Liver (tissue), 10 donors: ENCODE measurements around the gene OR2L2. TPM values are rescaled to one million over a fixed set of nuclear protein-coding genes. Genes with fewer than 3 reads are reported as not detected.
"Not testable (repeated sequence)": the region's sequence is repeated elsewhere in the genome, so short reads cannot be mapped to it uniquely, and the experiment has no call there.

Source experiments
- DNase-seq: peaks from one replicate; pipeline ENCODE4 v3.0.0-alpha.2; 2017; ENCODE audit warnings: low spot score
- H3K27ac ChIP-seq, 2 donors: one replicate each; pipeline ENCODE4 v1.7.0; 2013; ENCODE audit warnings: inconsistent platforms in 2 of 2, low read length in 2 of 2, control low read depth in 1 of 2, low read depth in 1 of 2, mild to moderate bottlenecking in 1 of 2
- H3K27me3 ChIP-seq, 4 donors: one replicate each; pipeline versions ENCODE4 v1.6.1 to v1.7.0; 2013; ENCODE audit warnings: low read length in 3 of 4, inconsistent platforms in 1 of 4, mild to moderate bottlenecking in 1 of 4, moderate library complexity in 1 of 4; ENCODE audit not compliant: control insufficient read depth in 4 of 4, insufficient read depth in 4 of 4
- H3K36me3 ChIP-seq, 4 donors: one replicate each; pipeline versions ENCODE4 v1.6.1 to v1.7.0; 2013; ENCODE audit warnings: low read length in 3 of 4, mild to moderate bottlenecking in 3 of 4, low read depth in 1 of 4, moderate library complexity in 1 of 4; ENCODE audit not compliant: control insufficient read depth in 4 of 4, insufficient read depth in 3 of 4
- H3K4me1 ChIP-seq, 4 donors: one replicate each; pipeline versions ENCODE4 v1.6.1 to v1.7.0; 2013; ENCODE audit warnings: low read length in 3 of 4, mild to moderate bottlenecking in 3 of 4, moderate library complexity in 1 of 4; ENCODE audit not compliant: control insufficient read depth in 4 of 4, insufficient read depth in 4 of 4
- H3K4me3 ChIP-seq, 3 donors: one replicate each; pipeline versions ENCODE4 v1.6.1 to v1.7.0; 2013; ENCODE audit warnings: low read length in 3 of 3, control low read depth in 1 of 3, low read depth in 1 of 3, mild to moderate bottlenecking in 1 of 3
- H3K9ac ChIP-seq, 2 donors: one replicate each; pipeline ENCODE4 v1.7.0; 2013; ENCODE audit warnings: low read length in 2 of 2, mild to moderate bottlenecking in 2 of 2, moderate library complexity in 2 of 2, control low read depth in 1 of 2, low read depth in 1 of 2
- H3K9me3 ChIP-seq, 4 donors: one replicate each; pipeline versions ENCODE4 v1.6.1 to v1.7.0; 2013; ENCODE audit warnings: low read length in 3 of 4; ENCODE audit not compliant: control insufficient read depth in 4 of 4
- JUND ChIP-seq, 2 donors: IDR thresholded peaks; 2 replicates each; pipeline ENCODE4 v1.6.1; 2016; ENCODE audit warnings: antibody characterized with exemption in 2 of 2
- NR2F2 ChIP-seq: IDR thresholded peaks from 2 replicates; pipeline ENCODE4 v1.6.1; 2016; ENCODE audit warnings: antibody characterized with exemption
- SP1 ChIP-seq: IDR thresholded peaks from 2 replicates; pipeline ENCODE4 v1.6.1; 2018; ENCODE audit warnings: antibody characterized with exemption, mild to moderate bottlenecking
- ZBTB33 ChIP-seq: IDR thresholded peaks from 2 replicates; pipeline ENCODE4 v1.6.1; 2016; ENCODE audit warnings: antibody characterized with exemption
- WGBS: extraction: QIAGEN DNeasy Blood & Tissue Kit; methylation state at CpG from one replicate; pipeline ENCODE4 v1.1.7; 2013; 5-methylcytosine and 5-hydroxymethylcytosine counted together
- polyA plus RNA-seq, 2 donors: library from polyadenylated mRNA; stranded (reverse) in 1 of 2; unstranded in 1 of 2; fragments of 200-250 nt in 1 of 2; fragments of >200 nt in 1 of 2; fragmentation: Nextera tagmentation in 1 of 2; extraction: Ambion mirVana in 1 of 2; gene quantifications; one replicate each; pipeline versions ENCODE4 v1.2.1 to v1.2.3, GENCODE V29; 2013 to 2015
- small RNA-seq: library from RNA; depleted of rRNA; stranded (forward); fragments of <200 nt; gene quantifications from one replicate; pipeline ENCODE3, GENCODE V24; 2014
- total RNA-seq, 2 donors: library from RNA; depleted of rRNA; stranded (reverse); fragments of >200 nt; gene quantifications; one replicate each; pipeline ENCODE4 v1.2.3, GENCODE V29; 2014
- donor health status: healthy.
- donor health status: healthy.
- donor health status: healthy.
- donor health status: healthy.
- donor health status: healthy.

OR2L2 gene
- total and polyA plus RNA-seq, 4 donors, result 0.03 TPM; not detected in 3

- no peaks in the 10 kb centered on the region for H3K36me3 ChIP-seq
- no peak for TF ChIP-seq ZBTB33
- TF ChIP-seq SP1, result no peak
- TF ChIP-seq JUND (IDR thresholded peaks at IDR 0.05), result no peak
- no peak for TF ChIP-seq NR2F2
- no peak for DNase-seq
- 89% methylated on average over 3 of the region's 3 CpGs for WGBS
- no peak overlapping the region for H3K4me3 ChIP-seq
- no peak overlapping the region for H3K9ac ChIP-seq
- no peaks in the 10 kb centered on the region for H3K4me1 ChIP-seq
- H3K27me3 ChIP-seq, result no peaks in the 10 kb centered on the region
- H3K9me3 ChIP-seq, result no peaks in the 10 kb centered on the region
- H3K27ac ChIP-seq, result no peak overlapping the region
Observed at GRCh38 chr1:248065604-248066003, 35.7 kb downstream of the OR2L2 start.

GRCh38 chr1:248083864-248084263 is 54.0 kb downstream of the OR2L2 start:
- H3K36me3 ChIP-seq, H3K27ac ChIP-seq, H3K4me1 ChIP-seq, H3K4me3 ChIP-seq, H3K27me3 ChIP-seq, DNase-seq, H3K9me3 ChIP-seq, H3K9ac ChIP-seq: not testable (repeated sequence)
- WGBS, result 87% methylated on average over 12 of the region's 17 CpGs

Small RNA genes lying within 50 kb of the gene (small RNA-seq; reads per million reads assigned to genes)
- not detected for gene RF00019

Other genes starting within 250 kb of the OR2L2 start
- gene OR14A16, start 206.0 kb upstream of the OR2L2 start, total RNA-seq, result not detected
- not detected for gene OR14A16, start 206.0 kb upstream of the OR2L2 start, polyA plus RNA-seq
- not detected for gene OR11L1, start 188.2 kb upstream of the OR2L2 start, total RNA-seq
- gene OR11L1, start 188.2 kb upstream of the OR2L2 start, polyA plus RNA-seq, result not detected
- gene TRIM58, start 172.9 kb upstream of the OR2L2 start, total RNA-seq, result 10 to 100 TPM in 1 of 2 donors, under 1 TPM in 1; 0.17 to 88.7 TPM
- under 1 TPM; 0.06 to 0.10 TPM for gene TRIM58, start 172.9 kb upstream of the OR2L2 start, polyA plus RNA-seq
- gene OR2W3, start 134.5 kb upstream of the OR2L2 start, total RNA-seq, result 10 to 100 TPM in 1 of 2 donors, not detected in 1; 13.4 TPM
- not detected for gene OR2W3, start 134.5 kb upstream of the OR2L2 start, polyA plus RNA-seq
- gene OR2T8, start 109.8 kb upstream of the OR2L2 start, total RNA-seq, result under 1 TPM in 1 of 2 donors, not detected in 1; 0.70 TPM
- gene OR2T8, start 109.8 kb upstream of the OR2L2 start, polyA plus RNA-seq, result not detected
- not detected for gene OR2AJ1, start 105.2 kb upstream of the OR2L2 start, total RNA-seq
- not detected for gene OR2AJ1, start 105.2 kb upstream of the OR2L2 start, polyA plus RNA-seq
- under 1 TPM; 0.08 to 0.09 TPM for gene OR2L8, start 81.2 kb upstream of the OR2L2 start, total RNA-seq
- gene OR2L8, start 81.2 kb upstream of the OR2L2 start, polyA plus RNA-seq, result not detected
- not detected for gene OR2AK2, start 64.8 kb upstream of the OR2L2 start, total RNA-seq
- gene OR2AK2, start 64.8 kb upstream of the OR2L2 start, polyA plus RNA-seq, result not detected
- gene OR2L5, start 16.4 kb upstream of the OR2L2 start, total RNA-seq, result under 1 TPM in 1 of 2 donors, not detected in 1; 0.09 TPM
- gene OR2L5, start 16.4 kb upstream of the OR2L2 start, polyA plus RNA-seq, result not detected
- gene OR2L3, start 16.8 kb downstream of the OR2L2 start, total RNA-seq, result under 1 TPM; under 0.01 to 0.05 TPM
- gene OR2L3, start 16.8 kb downstream of the OR2L2 start, polyA plus RNA-seq, result not detected
- not detected for gene OR2L13, start 65.1 kb downstream of the OR2L2 start, total RNA-seq
- gene OR2L13, start 65.1 kb downstream of the OR2L2 start, polyA plus RNA-seq, result not detected
- not detected for gene OR2M5, start 115.1 kb downstream of the OR2L2 start, total RNA-seq
- not detected for gene OR2M5, start 115.1 kb downstream of the OR2L2 start, polyA plus RNA-seq
- gene OR2M2, start 144.8 kb downstream of the OR2L2 start, total RNA-seq, result not detected
- gene OR2M2, start 144.8 kb downstream of the OR2L2 start, polyA plus RNA-seq, result not detected
- gene OR2M3, start 167.2 kb downstream of the OR2L2 start, total RNA-seq, result not detected
- gene OR2M3, start 167.2 kb downstream of the OR2L2 start, polyA plus RNA-seq, result not detected
- not detected for gene OR2M4, start 201.3 kb downstream of the OR2L2 start, total RNA-seq
- not detected for gene OR2M4, start 201.3 kb downstream of the OR2L2 start, polyA plus RNA-seq
- gene OR2T33, start 247.9 kb downstream of the OR2L2 start, total RNA-seq, result under 1 TPM in 1 of 2 donors, not detected in 1; 0.37 TPM
- gene OR2T33, start 247.9 kb downstream of the OR2L2 start, polyA plus RNA-seq, result not detected